Caco-2 (cell line): Measurements from ENCODE around the gene PNLIPRP2. TPM values are rescaled to one million over a fixed set of nuclear protein-coding genes. Genes with fewer than 3 reads are reported as not detected.
A peak's percentile ranks its signal among the peaks of the same experiment; 100 is the strongest.

Experiments used
- BruUV-seq: library from RNA; stranded (reverse); fragments of 400-500 nt; replicated peaks from 2 replicates; lab custom pipeline; 2021; lab: Mats Ljungman, UMichigan
- CTCF ChIA-PET: fragments of 300-600 bp; sonication (Branson Sonifier 250); formaldehyde crosslinking; loops from one replicate; lab custom pipeline; 2022; ENCODE audit warnings: antibody characterized with exemption; lab: Charles Lee
- POLR2A ChIA-PET: fragments of 300-600 bp; sonication (Branson Sonifier 250); formaldehyde crosslinking; loops from one replicate; lab custom pipeline; 2022; ENCODE audit warnings: antibody characterized with exemption; lab: Charles Lee
- DNase-seq, 2 experiments: peaks; one replicate each; pipeline versions ENCODE4 v3.0.0 to v3.0.0-alpha.2; 2020 to 2022
- H3K27me3 ChIP-seq: replicated peaks from 2 replicates; pipeline ENCODE4 v1.6.0; 2011; ENCODE audit warnings: low read length; ENCODE audit not compliant: control insufficient read depth, insufficient read depth
- H3K36me3 ChIP-seq: 2 replicates; pipeline ENCODE4 v1.5.1; 2011; ENCODE audit warnings: low read length; ENCODE audit not compliant: control insufficient read depth, insufficient read depth
- H3K4me1 ChIP-seq: fragments of 250-450 bp; sonication (Bioruptor Pico); 2 replicates; pipeline ENCODE4 v1.5.1; 2020; ENCODE audit warnings: mild to moderate bottlenecking
- H3K4me3 ChIP-seq: 2 replicates; pipeline ENCODE4 v1.5.1; 2011; ENCODE audit warnings: low read depth, mild to moderate bottlenecking, control low read depth, low read length
- H3K9me3 ChIP-seq: fragments of 250-450 bp; sonication (Bioruptor Pico); 2 replicates; pipeline ENCODE4 v1.5.1; 2020; ENCODE audit warnings: mild to moderate bottlenecking, moderate library complexity
- H3K27ac Mint-ChIP-seq: one replicate; pipeline ENCODE4 v1.8.0; 2022; ENCODE audit warnings: mixed read lengths; ENCODE audit not compliant: unreplicated experiment
- H3K27me3 Mint-ChIP-seq: one replicate; pipeline ENCODE4 v1.8.0; 2022; ENCODE audit warnings: mixed read lengths; ENCODE audit not compliant: insufficient read depth, unreplicated experiment
- H3K36me3 Mint-ChIP-seq: one replicate; pipeline ENCODE4 v1.8.0; 2022; ENCODE audit warnings: mild to moderate bottlenecking, mixed read lengths; ENCODE audit not compliant: insufficient read depth, unreplicated experiment
- H3K4me1 Mint-ChIP-seq: one replicate; pipeline ENCODE4 v1.8.0; 2022; ENCODE audit warnings: low read depth, mixed read lengths; ENCODE audit not compliant: unreplicated experiment
- H3K4me3 Mint-ChIP-seq: one replicate; pipeline ENCODE4 v1.8.0; 2022; ENCODE audit warnings: mild to moderate bottlenecking, moderate library complexity, mixed read lengths; ENCODE audit not compliant: unreplicated experiment
- H3K9me3 Mint-ChIP-seq: one replicate; pipeline ENCODE4 v1.8.0; 2022; ENCODE audit warnings: mixed read lengths; ENCODE audit not compliant: unreplicated experiment
- intact Hi-C: fragments of 100-400 bp; cut with micrococcal nuclease; formaldehyde crosslinking; loops from one replicate; pipeline ENCODE4 v1.10.0; 2022; ENCODE audit not compliant: unreplicated experiment
- total RNA-seq: library from RNA; stranded (reverse); gene quantifications from 2 replicates; pipeline ENCODE4 v1.2.3, GENCODE V29; 2022
- TF ChIP-seq, protein P1 (sequence below), 2 experiments: fragments of 200-600 bp in 1 of 2; IDR thresholded peaks; 1 replicate in 1 of 2; 2 replicates in 1 of 2; pipeline versions ENCODE4 v1.5.1 to v1.8.0; 2011 to 2022; ENCODE audit warnings: antibody characterized with exemption in 1 of 2, control low read depth in 1 of 2, inconsistent platforms in 1 of 2, low read depth in 1 of 2, low read length in 1 of 2, mild to moderate bottlenecking in 1 of 2, moderate library complexity in 1 of 2; ENCODE audit not compliant: insufficient read depth in 1 of 2, severe bottlenecking in 1 of 2, unreplicated experiment in 1 of 2

PNLIPRP2 gene
- total RNA-seq, 1 experiment from 2014 or later, result 1.00 TPM

DNA sequence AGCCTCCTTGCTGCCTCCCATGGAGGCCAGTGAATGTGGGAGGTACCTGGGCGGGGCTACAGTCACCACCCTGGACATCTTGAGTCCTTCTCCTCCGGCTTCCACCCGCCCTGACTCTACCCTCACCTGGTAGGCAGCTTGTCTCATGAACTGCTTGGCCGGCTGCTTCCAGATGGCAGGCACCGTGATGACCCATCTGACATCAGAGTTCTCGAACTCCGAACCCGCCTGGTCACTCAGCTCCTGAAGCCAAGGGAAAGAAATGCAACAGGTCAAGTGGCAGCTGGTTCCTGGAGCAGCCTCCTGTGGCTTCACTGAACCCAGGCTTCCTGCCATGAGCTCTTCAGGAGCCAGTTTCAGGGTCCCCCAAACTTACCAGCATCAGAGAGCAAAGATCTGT, 71.5 kb downstream of the PNLIPRP2 start:
- CTCF ChIA-PET, result no interaction called here
- Mint-ChIP-seq H3K36me3 (peaks cover 20% of the 10 kb centered on the region), H3K4me3 (no peak overlapping the region), H3K27ac (no peak overlapping the region), H3K27me3 (no peaks in the 10 kb centered on the region), H3K4me1 (peaks cover 11% of the 10 kb centered on the region), H3K9me3 (no peaks in the 10 kb centered on the region)
- Histone ChIP-seq H3K4me3 (no peak overlapping the region), H3K36me3 (peaks cover 1% of the 10 kb centered on the region; the same call in 1 of the 2 replicates), H3K9me3 (no peaks in the 10 kb centered on the region), H3K27me3 (no peaks in the 10 kb centered on the region), H3K4me1 (peaks cover 13% of the 10 kb centered on the region; the same call in 1 of the 2 replicates)
- BruUV-seq, result no TSS peak
- DNase-seq, result no peak
- TF ChIP-seq, protein P1, sequence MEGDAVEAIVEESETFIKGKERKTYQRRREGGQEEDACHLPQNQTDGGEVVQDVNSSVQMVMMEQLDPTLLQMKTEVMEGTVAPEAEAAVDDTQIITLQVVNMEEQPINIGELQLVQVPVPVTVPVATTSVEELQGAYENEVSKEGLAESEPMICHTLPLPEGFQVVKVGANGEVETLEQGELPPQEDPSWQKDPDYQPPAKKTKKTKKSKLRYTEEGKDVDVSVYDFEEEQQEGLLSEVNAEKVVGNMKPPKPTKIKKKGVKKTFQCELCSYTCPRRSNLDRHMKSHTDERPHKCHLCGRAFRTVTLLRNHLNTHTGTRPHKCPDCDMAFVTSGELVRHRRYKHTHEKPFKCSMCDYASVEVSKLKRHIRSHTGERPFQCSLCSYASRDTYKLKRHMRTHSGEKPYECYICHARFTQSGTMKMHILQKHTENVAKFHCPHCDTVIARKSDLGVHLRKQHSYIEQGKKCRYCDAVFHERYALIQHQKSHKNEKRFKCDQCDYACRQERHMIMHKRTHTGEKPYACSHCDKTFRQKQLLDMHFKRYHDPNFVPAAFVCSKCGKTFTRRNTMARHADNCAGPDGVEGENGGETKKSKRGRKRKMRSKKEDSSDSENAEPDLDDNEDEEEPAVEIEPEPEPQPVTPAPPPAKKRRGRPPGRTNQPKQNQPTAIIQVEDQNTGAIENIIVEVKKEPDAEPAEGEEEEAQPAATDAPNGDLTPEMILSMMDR (IDR thresholded peaks at IDR 0.05; ENCODE audit: insufficient read depth in 1 of 2, low read depth in 1 of 2, low read length in 1 of 2, severe bottlenecking in 1 of 2, unreplicated experiment in 1 of 2), result no peak
- intact Hi-C loops, result no loop called here
- POLR2A ChIA-PET, result no interaction called here

DNA sequence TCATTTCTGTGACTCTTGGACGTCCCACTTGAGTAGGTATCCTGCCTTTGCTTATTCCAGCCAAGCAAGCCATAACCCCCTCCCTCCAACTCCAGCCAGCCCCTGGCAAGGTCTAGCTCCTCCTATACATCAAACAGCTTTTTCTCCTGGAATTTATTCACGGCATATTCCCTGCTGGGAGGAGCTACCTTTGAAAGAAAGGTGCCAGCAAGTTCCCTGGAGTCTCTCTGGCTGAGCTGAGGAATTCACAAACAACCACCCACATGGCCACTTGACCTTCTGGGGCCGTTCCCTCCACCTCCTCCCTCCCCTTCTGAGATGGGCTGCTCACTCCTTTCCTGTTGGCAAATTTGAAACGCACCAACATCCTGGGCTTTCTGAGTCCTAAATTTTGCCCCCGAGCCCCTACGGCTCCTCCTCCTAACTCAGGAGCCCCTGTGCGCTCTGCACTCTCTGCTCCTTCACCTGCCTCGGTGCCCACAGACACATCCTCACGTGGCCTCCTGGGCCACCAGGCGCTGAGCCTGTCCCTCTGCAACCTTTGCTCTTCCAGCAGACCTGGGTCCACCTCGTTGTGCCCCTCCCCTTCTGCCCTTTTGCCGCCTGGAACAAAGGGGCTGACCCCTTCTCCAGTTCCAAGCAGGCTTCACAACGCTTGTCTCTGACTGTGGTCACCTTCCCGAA, 73.6 kb downstream of the PNLIPRP2 start:
- BruUV-seq, result no TSS peak
- TF ChIP-seq, protein P1 (IDR thresholded peaks at IDR 0.05; ENCODE audit: insufficient read depth in 1 of 2, low read depth in 1 of 2, low read length in 1 of 2, severe bottlenecking in 1 of 2, unreplicated experiment in 1 of 2), result no peak
- no peaks in the 10 kb centered on the region for H3K27me3 Mint-ChIP-seq
- ChIA-PET POLR2A (no interaction called here), CTCF (interaction anchor here (0.6 to 1.0 kb wide), 2 partner anchors 12 to 93 kb away, joined by 4 to 6 read pairs; no protein-coding TSS in a partner anchor)
- peak; percentile 53 to 55 for DNase-seq
- Histone ChIP-seq H3K36me3 (peaks cover 1% of the 10 kb centered on the region; the same call in 1 of the 2 replicates), H3K4me1 (peaks cover 13% of the 10 kb centered on the region; the same call in 1 of the 2 replicates), H3K4me3 (no peak overlapping the region), H3K27me3 (no peaks in the 10 kb centered on the region), H3K9me3 (no peaks in the 10 kb centered on the region)
- H3K4me3 Mint-ChIP-seq, result peak overlapping the region; percentile 20
- intact Hi-C loops, result loop anchor here (1.0 kb wide), 1 partner anchor 27 kb away; no protein-coding TSS in a partner anchor
- peaks cover 11% of the 10 kb centered on the region for H3K4me1 Mint-ChIP-seq
- H3K9me3 Mint-ChIP-seq, result no peaks in the 10 kb centered on the region
- H3K27ac Mint-ChIP-seq, result peak overlapping the region; percentile 37
- peaks cover 20% of the 10 kb centered on the region for H3K36me3 Mint-ChIP-seq

Other genes with a start within 250 kb of the PNLIPRP2 start
- not detected in 2 replicates for gene PNLIPRP3, start 193.1 kb upstream of the PNLIPRP2 start, total RNA-seq
- gene PNLIP, start 75.0 kb upstream of the PNLIPRP2 start, total RNA-seq, result not detected in 2 replicates
- not detected in 2 replicates for gene PNLIPRP1, start 30.0 kb upstream of the PNLIPRP2 start, total RNA-seq
- gene HSPA12A, start 121.6 kb downstream of the PNLIPRP2 start, total RNA-seq, result 22.9 and 27.0 TPM in 2 replicates
- not detected in 2 replicates for gene ENO4, start 228.5 kb downstream of the PNLIPRP2 start, total RNA-seq